Stimulated activated CD8-positive, alpha-beta memory T cell treated with anti-CD3 and anti-CD28 coated beads, Interleukin-15, amount 100 ng/mL, for 4 hours (primary cell): Measurements from ENCODE around the gene C16orf54.
"Not testable (repeated sequence)": the region's sequence is repeated elsewhere in the genome, so short reads cannot be mapped to it uniquely, and the experiment has no call there.

ENCODE experiments used
- DNase-seq, 2 donors: peaks; one replicate each; pipeline ENCODE4 v3.0.0-alpha.2; 2020; ENCODE audit warnings: low read depth in 2 of 2

Gene C16orf54

GRCh38 chr16:29708917-29709600 is 36.7 kb downstream of the C16orf54 start:
- no peak for DNase-seq

GRCh38 chr16:29707160-29707559 is 38.6 kb downstream of the C16orf54 start:
- DNase-seq: not testable (repeated sequence)

DNA sequence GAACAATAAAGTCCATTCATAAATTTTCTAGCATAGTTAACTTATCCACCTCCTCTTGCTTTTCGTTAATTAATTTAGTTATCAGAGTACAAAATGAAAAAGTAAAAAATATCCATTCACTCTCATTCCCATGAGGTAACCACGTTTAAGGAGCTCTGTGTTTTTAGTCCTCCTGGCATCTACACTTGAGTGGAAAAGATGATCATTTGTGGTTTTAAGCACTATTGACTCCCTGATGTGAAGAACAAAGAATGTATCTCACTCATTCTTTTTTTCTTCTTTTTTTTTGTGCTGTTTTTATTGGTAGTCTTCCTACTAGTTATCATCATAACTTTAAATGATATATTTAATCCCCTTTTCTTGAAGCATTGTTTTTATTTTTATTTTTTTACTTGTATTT is 40.8 kb downstream of the C16orf54 start:
- no peak for DNase-seq

DNA sequence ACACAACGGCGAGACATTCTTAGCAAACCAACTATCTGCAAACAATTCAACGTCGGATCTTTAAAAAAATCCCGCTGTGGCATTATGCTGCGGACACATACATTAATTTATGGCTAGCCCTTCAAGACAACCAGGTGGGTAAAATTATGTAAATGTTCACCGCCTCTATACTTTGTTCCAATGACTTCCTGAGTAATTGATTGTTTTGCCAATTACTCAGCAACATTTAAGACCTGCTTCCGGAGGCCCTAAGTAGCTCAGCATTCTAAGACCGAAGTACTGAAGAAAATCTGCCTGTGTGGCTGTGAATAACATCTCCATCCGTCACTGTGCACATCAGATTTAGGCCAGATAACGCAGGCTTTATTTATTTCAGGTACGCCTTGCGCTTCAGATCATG is 43.5 kb downstream of the C16orf54 start:
- no peak for DNase-seq

GRCh38 chr16:29701214-29701555 is 44.6 kb downstream of the C16orf54 start:
- DNase-seq: no peak

- DNase-seq: peak; percentile 37 to 42
Observed at GRCh38 chr16:29700253-29700987, 45.4 kb downstream of the C16orf54 start.

GRCh38 chr16:29699324-29700219 is 46.2 kb downstream of the C16orf54 start:
- DNase-seq: no peak

GRCh38 chr16:29698484-29699323 is 47.1 kb downstream of the C16orf54 start:
- DNase-seq: no peak

DNA sequence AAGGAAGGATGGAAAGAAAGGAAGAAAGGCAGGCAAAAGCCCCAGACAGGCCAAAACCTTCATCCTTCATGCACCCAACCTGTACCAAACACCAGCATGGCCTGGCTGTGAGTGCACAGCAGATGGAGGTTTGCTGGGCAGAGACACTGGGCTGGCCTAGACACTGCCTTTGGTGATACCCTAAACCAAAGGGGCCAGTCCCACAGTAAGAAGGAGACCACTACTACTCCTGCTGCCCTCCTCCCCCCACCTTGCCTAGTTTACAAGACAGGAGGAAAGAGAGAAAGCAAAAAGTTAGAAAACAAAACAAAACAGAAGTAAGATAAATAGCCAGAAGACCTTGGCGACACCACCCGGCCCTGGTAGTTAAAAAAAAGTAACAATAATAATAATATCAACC is 47.7 kb downstream of the C16orf54 start:
- no peak for DNase-seq

- DNase-seq: no peak
Observed at GRCh38 chr16:29697391-29697790, 48.4 kb downstream of the C16orf54 start.

- no peak for DNase-seq
Observed at GRCh38 chr16:29696881-29697331, 48.9 kb downstream of the C16orf54 start.

GRCh38 chr16:29695675-29696074 is 50.1 kb downstream of the C16orf54 start:
- DNase-seq: not testable (repeated sequence)

DNA sequence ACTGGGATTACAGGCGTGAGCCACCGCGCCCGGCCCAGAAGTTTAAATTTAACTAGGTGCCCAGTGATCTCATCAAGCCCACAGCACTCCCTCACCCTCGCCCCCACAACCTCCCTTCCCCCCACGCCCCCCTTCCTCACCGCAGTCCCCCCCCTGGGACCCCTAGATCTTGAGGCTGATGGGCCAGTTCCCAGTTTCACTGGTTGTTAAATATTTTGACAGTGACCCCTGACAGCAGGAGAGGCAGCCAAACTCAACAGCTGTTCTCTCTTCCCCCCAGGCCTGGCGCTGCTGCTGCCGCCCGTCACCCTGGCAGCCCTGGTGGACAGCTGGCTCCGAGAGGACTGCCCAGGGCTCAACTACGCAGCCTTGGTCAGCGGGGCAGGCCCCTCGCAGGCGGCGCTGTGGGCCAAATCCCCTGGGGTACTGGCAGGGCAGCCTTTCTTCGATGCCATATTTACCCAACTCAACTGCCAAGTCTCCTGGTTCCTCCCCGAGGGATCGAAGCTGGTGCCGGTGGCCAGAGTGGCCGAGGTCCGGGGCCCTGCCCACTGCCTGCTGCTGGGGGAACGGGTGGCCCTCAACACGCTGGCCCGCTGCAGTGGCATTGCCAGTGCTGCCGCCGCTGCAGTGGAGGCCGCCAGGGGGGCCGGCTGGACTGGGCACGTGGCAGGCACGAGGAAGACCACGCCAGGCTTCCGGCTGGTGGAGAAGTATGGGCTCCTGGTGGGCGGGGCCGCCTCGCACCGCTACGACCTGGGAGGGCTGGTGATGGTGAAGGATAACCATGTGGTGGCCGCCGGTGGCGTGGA is 51.2 kb downstream of the C16orf54 start:
- no peak for DNase-seq

DNA sequence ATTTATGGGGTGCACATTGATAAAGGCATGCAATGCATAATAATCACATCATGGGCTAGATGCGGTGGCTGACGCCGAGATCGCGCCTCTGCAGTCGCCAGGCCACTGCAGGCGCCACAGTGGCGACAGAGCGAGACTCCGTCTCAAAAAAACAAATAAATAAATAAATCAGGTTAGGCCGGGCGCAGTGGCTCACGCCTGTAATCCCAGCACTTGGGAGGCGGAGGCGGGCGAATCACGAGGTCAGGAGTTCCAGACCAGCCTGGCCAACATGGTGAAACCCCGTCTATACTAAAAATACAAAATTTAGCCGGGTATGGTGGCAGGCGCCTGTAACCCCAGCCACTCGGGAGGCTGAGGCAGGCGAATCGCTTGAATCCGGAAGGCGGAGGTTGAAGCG is 53.2 kb downstream of the C16orf54 start:
- DNase-seq: not testable (repeated sequence)
